ENCODE results near the gene NEK9. TPM values are rescaled to one million over a fixed set of nuclear protein-coding genes. Genes with fewer than 3 reads are reported as not detected.

Gene NEK9
- total and polyA plus RNA-seq, 4 donors: 13.4 to 46.0 (median 29.8) TPM

DNA sequence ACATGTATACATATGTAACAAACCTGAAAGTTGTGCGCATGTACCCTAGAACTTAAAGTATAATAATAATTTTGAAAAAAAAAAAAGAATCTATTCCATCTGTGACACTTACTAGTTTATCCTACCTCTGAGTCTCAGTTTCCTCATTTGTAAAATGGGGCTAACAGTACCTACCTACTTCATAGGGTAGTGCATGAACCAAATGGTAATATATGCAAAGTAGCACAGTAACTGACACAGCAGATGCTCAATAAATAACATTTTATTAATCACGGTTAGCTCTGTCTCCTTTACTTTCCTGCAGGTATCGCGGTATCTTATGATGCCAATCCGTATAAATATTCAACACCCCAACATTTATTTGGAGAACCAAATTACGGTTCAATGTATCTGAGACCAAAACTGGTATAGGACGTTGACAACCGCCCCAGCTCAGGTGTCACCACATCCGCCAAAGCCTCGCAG lies 48.9 kb upstream of the NEK9 start:
- no peak for DNase-seq (ENCODE audit: low spot score)
- peaks cover 3 to 16% (median 11%) of the 10 kb centered on the region in 4 donors for H3K4me1 ChIP-seq (ENCODE audit: control insufficient read depth in 4 of 4, insufficient read depth in 4 of 4, low read length in 3 of 4)
- 7% methylated on average over 10 of the region's 10 CpGs for WGBS

More for the DNA sequence above, 48.9 kb upstream of the NEK9 start:
- H3K27ac ChIP-seq (ENCODE audit: low read depth in 1 of 2, low read length in 2 of 2): peak overlapping the region; percentile 98
- H3K27me3 ChIP-seq (ENCODE audit: control insufficient read depth in 4 of 4, insufficient read depth in 4 of 4, low read length in 3 of 4): no peaks in the 10 kb centered on the region
- peak overlapping the region; percentile 86 to 93 (median 90) for H3K4me3 ChIP-seq (ENCODE audit: low read depth in 1 of 3, low read length in 3 of 3)
- peak overlapping the region; percentile 93 to 98 for H3K9ac ChIP-seq (ENCODE audit: low read depth in 1 of 2, low read length in 2 of 2)
- H3K36me3 ChIP-seq (ENCODE audit: control insufficient read depth in 4 of 4, insufficient read depth in 3 of 4, low read depth in 1 of 4, low read length in 3 of 4): no peaks in the 10 kb centered on the region
- no peaks in the 10 kb centered on the region for H3K9me3 ChIP-seq (ENCODE audit: control insufficient read depth in 4 of 4, low read length in 3 of 4)
- TF ChIP-seq HNF4G (IDR thresholded peaks at IDR 0.05) (no peak), FOXA2 (IDR thresholded peaks at IDR 0.05) (no peak), GABPA (IDR thresholded peaks at IDR 0.05 in 1 of 2, conservative IDR thresholded peaks at IDR 0.05 in 1 of 2) (no peak), RXRA (IDR thresholded peaks at IDR 0.05) (no peak), ZBTB33 (IDR thresholded peaks at IDR 0.05) (no peak), RAD21 (IDR thresholded peaks at IDR 0.05) (no peak), EGR1 (IDR thresholded peaks at IDR 0.05; ENCODE audit: low read depth in 2 of 2) (no peak), SP1 (IDR thresholded peaks at IDR 0.05) (no peak), NR2F2 (IDR thresholded peaks at IDR 0.05) (no peak), TAF1 (conservative IDR thresholded peaks at IDR 0.05) (no peak), REST (IDR thresholded peaks at IDR 0.05) (no peak), JUND (IDR thresholded peaks at IDR 0.05) (no peak), FOXA1 (IDR thresholded peaks at IDR 0.05) (no peak), YY1 (IDR thresholded peaks at IDR 0.05) (no peak), HNF4A (conservative IDR thresholded peaks at IDR 0.05) (no peak), ATF3 (IDR thresholded peaks at IDR 0.05) (no peak)
- TF ChIP-seq, protein P1, sequence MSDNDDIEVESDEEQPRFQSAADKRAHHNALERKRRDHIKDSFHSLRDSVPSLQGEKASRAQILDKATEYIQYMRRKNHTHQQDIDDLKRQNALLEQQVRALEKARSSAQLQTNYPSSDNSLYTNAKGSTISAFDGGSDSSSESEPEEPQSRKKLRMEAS (IDR thresholded peaks at IDR 0.05): no peak
- TF ChIP-seq, protein P2, sequence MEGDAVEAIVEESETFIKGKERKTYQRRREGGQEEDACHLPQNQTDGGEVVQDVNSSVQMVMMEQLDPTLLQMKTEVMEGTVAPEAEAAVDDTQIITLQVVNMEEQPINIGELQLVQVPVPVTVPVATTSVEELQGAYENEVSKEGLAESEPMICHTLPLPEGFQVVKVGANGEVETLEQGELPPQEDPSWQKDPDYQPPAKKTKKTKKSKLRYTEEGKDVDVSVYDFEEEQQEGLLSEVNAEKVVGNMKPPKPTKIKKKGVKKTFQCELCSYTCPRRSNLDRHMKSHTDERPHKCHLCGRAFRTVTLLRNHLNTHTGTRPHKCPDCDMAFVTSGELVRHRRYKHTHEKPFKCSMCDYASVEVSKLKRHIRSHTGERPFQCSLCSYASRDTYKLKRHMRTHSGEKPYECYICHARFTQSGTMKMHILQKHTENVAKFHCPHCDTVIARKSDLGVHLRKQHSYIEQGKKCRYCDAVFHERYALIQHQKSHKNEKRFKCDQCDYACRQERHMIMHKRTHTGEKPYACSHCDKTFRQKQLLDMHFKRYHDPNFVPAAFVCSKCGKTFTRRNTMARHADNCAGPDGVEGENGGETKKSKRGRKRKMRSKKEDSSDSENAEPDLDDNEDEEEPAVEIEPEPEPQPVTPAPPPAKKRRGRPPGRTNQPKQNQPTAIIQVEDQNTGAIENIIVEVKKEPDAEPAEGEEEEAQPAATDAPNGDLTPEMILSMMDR (IDR thresholded peaks at IDR 0.05; ENCODE audit: low read depth, low read length, missing input control): no peak
